ENCODE measurements around the gene STAG1.
"Not testable (repeated sequence)": the region's sequence is repeated elsewhere in the genome, so short reads cannot be mapped to it uniquely, and the experiment has no call there.

DNA sequence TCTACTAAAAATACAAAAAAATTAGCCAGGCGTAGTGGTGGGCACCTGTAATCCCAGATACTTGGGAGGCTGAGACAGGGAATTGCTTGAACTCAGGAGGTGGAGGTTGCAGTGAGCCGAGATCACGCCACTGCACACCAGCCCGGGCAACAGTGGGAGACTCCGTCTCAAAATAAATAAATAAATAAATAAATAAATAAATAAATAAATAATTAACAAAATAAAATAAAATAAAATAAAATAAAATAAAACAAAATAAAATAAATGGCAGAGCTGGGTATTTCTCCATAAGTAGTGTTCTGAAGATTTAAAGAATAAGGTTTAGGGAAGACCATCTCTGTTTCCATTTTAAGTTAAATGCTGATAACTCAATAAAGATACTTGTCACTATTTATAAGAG is 376.4 kb downstream of the STAG1 start:
- TF ChIP-seq POLR2A (IDR thresholded peaks at IDR 0.05; ENCODE audit: low read length); GATA1 (IDR thresholded peaks at IDR 0.05; ENCODE audit: low read depth, low read length): not testable (repeated sequence)
